ENCODE results near the gene FAAP100. TPM values are rescaled to one million over a fixed set of nuclear protein-coding genes. Genes with fewer than 3 reads are reported as not detected.
A peak's percentile ranks its signal among the peaks of the same experiment; 100 is the strongest.

FAAP100 gene
- total RNA-seq, 1 experiment from 2014 or later, result 40.4 TPM

- Histone ChIP-seq H3K4me3 (ENCODE audit: insufficient read depth, low read depth, low read length) (no peak overlapping the region), H3K36me3 (replicated peaks; ENCODE audit: control insufficient read depth, insufficient read depth, low read length) (no peaks in the 10 kb centered on the region), H3K27me3 (ENCODE audit: control insufficient read depth, insufficient read depth, low read length) (peaks cover 3% of the 10 kb centered on the region; the same call in 1 of the 2 replicates)
- peak; percentile 59 for DNase-seq
These were observed 52.6 kb downstream of the FAAP100 start for GRCh38 chr17:81499601-81499970.

- H3K36me3 ChIP-seq (replicated peaks; ENCODE audit: control insufficient read depth, insufficient read depth, low read length), result no peaks in the 10 kb centered on the region
- H3K27me3 ChIP-seq (ENCODE audit: control insufficient read depth, insufficient read depth, low read length), result peaks cover 5% of the 10 kb centered on the region; the same call in 1 of the 2 replicates
- no peak overlapping the region for H3K4me3 ChIP-seq (ENCODE audit: insufficient read depth, low read depth, low read length)
- DNase-seq, result peak; percentile 55
These were observed 53.1 kb downstream of the FAAP100 start for GRCh38 chr17:81498953-81499600.

- H3K36me3 ChIP-seq (replicated peaks; ENCODE audit: control insufficient read depth, insufficient read depth, low read length), result no peaks in the 10 kb centered on the region
- no peak for DNase-seq
- H3K4me3 ChIP-seq (ENCODE audit: insufficient read depth, low read depth, low read length), result no peak overlapping the region
- H3K27me3 ChIP-seq (ENCODE audit: control insufficient read depth, insufficient read depth, low read length), result peaks cover 7% of the 10 kb centered on the region; the same call in 1 of the 2 replicates
These were observed 57.4 kb downstream of the FAAP100 start for GRCh38 chr17:81494626-81495377.

- DNase-seq, result no peak
- no peaks in the 10 kb centered on the region for H3K36me3 ChIP-seq (replicated peaks; ENCODE audit: control insufficient read depth, insufficient read depth, low read length)
- H3K4me3 ChIP-seq (ENCODE audit: insufficient read depth, low read depth, low read length), result no peak overlapping the region
- peaks cover 7% of the 10 kb centered on the region; the same call in 1 of the 2 replicates for H3K27me3 ChIP-seq (ENCODE audit: control insufficient read depth, insufficient read depth, low read length)
These were observed 58.7 kb downstream of the FAAP100 start for GRCh38 chr17:81493198-81494038.

- Histone ChIP-seq H3K27me3 (ENCODE audit: control insufficient read depth, insufficient read depth, low read length) (peaks cover 7% of the 10 kb centered on the region; the same call in 1 of the 2 replicates), H3K4me3 (ENCODE audit: insufficient read depth, low read depth, low read length) (no peak overlapping the region), H3K36me3 (replicated peaks; ENCODE audit: control insufficient read depth, insufficient read depth, low read length) (no peaks in the 10 kb centered on the region)
- DNase-seq, result no peak
These were observed 59.4 kb downstream of the FAAP100 start for GRCh38 chr17:81492706-81493105.

GRCh38 chr17:81492202-81492601 lies 60.0 kb downstream of the FAAP100 start:
- no peaks in the 10 kb centered on the region for H3K36me3 ChIP-seq (replicated peaks; ENCODE audit: control insufficient read depth, insufficient read depth, low read length)
- peaks cover 10% of the 10 kb centered on the region; the same call in 1 of the 2 replicates for H3K27me3 ChIP-seq (ENCODE audit: control insufficient read depth, insufficient read depth, low read length)
- no peak overlapping the region for H3K4me3 ChIP-seq (ENCODE audit: insufficient read depth, low read depth, low read length)
- DNase-seq, result no peak

GRCh38 chr17:81491761-81492160 lies 60.4 kb downstream of the FAAP100 start:
- H3K4me3 ChIP-seq (ENCODE audit: insufficient read depth, low read depth, low read length), result no peak overlapping the region

GRCh38 chr17:81491181-81491581 lies 61.0 kb downstream of the FAAP100 start:
- Histone ChIP-seq H3K4me3 (ENCODE audit: insufficient read depth, low read depth, low read length) (no peak overlapping the region), H3K27me3 (ENCODE audit: control insufficient read depth, insufficient read depth, low read length) (peaks cover 10% of the 10 kb centered on the region), H3K36me3 (replicated peaks; ENCODE audit: control insufficient read depth, insufficient read depth, low read length) (no peaks in the 10 kb centered on the region)
- no peak for DNase-seq

More at GRCh38 chr17:81491761-81492160, 60.4 kb downstream of the FAAP100 start:
- H3K36me3 ChIP-seq (replicated peaks; ENCODE audit: control insufficient read depth, insufficient read depth, low read length), result no peaks in the 10 kb centered on the region
- peaks cover 10% of the 10 kb centered on the region; the same call in 1 of the 2 replicates for H3K27me3 ChIP-seq (ENCODE audit: control insufficient read depth, insufficient read depth, low read length)
- DNase-seq, result no peak

GRCh38 chr17:81489998-81490992 lies 61.9 kb downstream of the FAAP100 start:
- peak; percentile 75 for DNase-seq
- peaks cover 10% of the 10 kb centered on the region for H3K27me3 ChIP-seq (ENCODE audit: control insufficient read depth, insufficient read depth, low read length)
- H3K4me3 ChIP-seq (ENCODE audit: insufficient read depth, low read depth, low read length), result no peak overlapping the region
- no peaks in the 10 kb centered on the region for H3K36me3 ChIP-seq (replicated peaks; ENCODE audit: control insufficient read depth, insufficient read depth, low read length)

Other genes with a start within 250 kb of the FAAP100 start
- 8.7 and 19.7 TPM in 2 replicates for gene BAHCC1, start 156.9 kb downstream of the FAAP100 start, total RNA-seq (2014; rRNA removed; shearing (Covaris generic))
- 5,543 and 5,789 TPM in 2 replicates for gene ACTG1, start 39.6 kb downstream of the FAAP100 start, total RNA-seq (2014; rRNA removed; shearing (Covaris generic))
- 0.33 TPM in 1 of 2 replicates, not detected in the other for gene FSCN2, start 24.0 kb downstream of the FAAP100 start, total RNA-seq (2014; rRNA removed; shearing (Covaris generic))
- gene NPLOC4, start 84.8 kb upstream of the FAAP100 start, total RNA-seq (2014; rRNA removed; shearing (Covaris generic)), result 64.5 and 77.1 TPM in 2 replicates
- 0.48 and 0.76 TPM in 2 replicates for gene TSPAN10, start 84.8 kb upstream of the FAAP100 start, total RNA-seq (2014; rRNA removed; shearing (Covaris generic))
- gene PDE6G, start 104.2 kb upstream of the FAAP100 start, total RNA-seq (2014; rRNA removed; shearing (Covaris generic)), result 19.0 and 22.7 TPM in 2 replicates
- 100 and 115 TPM in 2 replicates for gene OXLD1, start 114.3 kb upstream of the FAAP100 start, total RNA-seq (2014; rRNA removed; shearing (Covaris generic))
- 40.7 and 49.7 TPM in 2 replicates for gene CCDC137, start 114.4 kb upstream of the FAAP100 start, total RNA-seq (2014; rRNA removed; shearing (Covaris generic))
- 47.4 and 74.6 TPM in 2 replicates for gene ARL16, start 131.4 kb upstream of the FAAP100 start, total RNA-seq (2014; rRNA removed; shearing (Covaris generic))
- 119 and 133 TPM in 2 replicates for gene HGS, start 131.7 kb upstream of the FAAP100 start, total RNA-seq (2014; rRNA removed; shearing (Covaris generic))
- 32.3 and 35.9 TPM in 2 replicates for gene MRPL12, start 151.0 kb upstream of the FAAP100 start, total RNA-seq (2014; rRNA removed; shearing (Covaris generic))
- gene SLC25A10, start 159.9 kb upstream of the FAAP100 start, total RNA-seq (2014; rRNA removed; shearing (Covaris generic)), result 50.6 and 56.7 TPM in 2 replicates

Data from H7 (cell line).